GM21529 (cell line): ENCODE results near the gene IFI27.
"Not testable (repeated sequence)": the region's sequence is repeated elsewhere in the genome, so short reads cannot be mapped to it uniquely, and the experiment has no call there.

Experiments used
- ATAC-seq: cut with Tn5 transposase; IDR thresholded peaks from one replicate; pipeline ENCODE4 v1.9.1; 2021; ENCODE audit not compliant: unreplicated experiment

The IFI27 gene

GRCh38 chr14:94110552-94111181 is at the start of gene IFI27:
IFI27 (plus strand) TSS chr14:94110736.
- no peak for ATAC-seq

- no peak for ATAC-seq
Measured at GRCh38 chr14:94062344-94062940, 48.1 kb upstream of the IFI27 start.

GRCh38 chr14:94066089-94066676 is 44.4 kb upstream of the IFI27 start:
- no peak for ATAC-seq

- ATAC-seq: not testable (repeated sequence)
Measured at GRCh38 chr14:94072076-94072475, 38.5 kb upstream of the IFI27 start.

- ATAC-seq: no peak
Measured at GRCh38 chr14:94074534-94074933, 36.0 kb upstream of the IFI27 start.

- no peak for ATAC-seq
Measured at GRCh38 chr14:94075008-94075407, 35.5 kb upstream of the IFI27 start.

- ATAC-seq: no peak
Measured at GRCh38 chr14:94077111-94077821, 33.3 kb upstream of the IFI27 start.

GRCh38 chr14:94077823-94078222 is 32.7 kb upstream of the IFI27 start:
- ATAC-seq: no peak

GRCh38 chr14:94079891-94080620 is 30.5 kb upstream of the IFI27 start:
- no peak for ATAC-seq

GRCh38 chr14:94080621-94081385 is 29.7 kb upstream of the IFI27 start, which contains the start of the genes DDX24 and IFI27L1:
DDX24 (minus strand) TSS chr14:94081202; CDS start chr14:94079742, 1,460 bp downstream.
IFI27L1 (plus strand) TSS chr14:94081310; CDS start chr14:94096938, 15,628 bp downstream.
- peak; percentile 97 for ATAC-seq

GRCh38 chr14:94081386-94081820 is 29.1 kb upstream of the IFI27 start:
- peak; percentile 21 for ATAC-seq

GRCh38 chr14:94087891-94088290 is 22.6 kb upstream of the IFI27 start:
- ATAC-seq: no peak

- ATAC-seq: no peak
Measured at GRCh38 chr14:94088516-94088915, 22.0 kb upstream of the IFI27 start.

GRCh38 chr14:94089479-94089878 is 21.1 kb upstream of the IFI27 start:
- ATAC-seq: no peak

- no peak for ATAC-seq
Measured at GRCh38 chr14:94093418-94093817, 17.1 kb upstream of the IFI27 start.

- ATAC-seq: no peak
Measured at GRCh38 chr14:94097091-94097490, 13.4 kb upstream of the IFI27 start.

- no peak for ATAC-seq
Measured at GRCh38 chr14:94098326-94098992, 12.1 kb upstream of the IFI27 start.

GRCh38 chr14:94099006-94099405 is 11.5 kb upstream of the IFI27 start:
- no peak for ATAC-seq

- ATAC-seq: no peak
Measured at GRCh38 chr14:94100847-94101246, 9.7 kb upstream of the IFI27 start.

GRCh38 chr14:94101748-94102147 is 8.8 kb upstream of the IFI27 start:
- no peak for ATAC-seq
